Dedifferentiated amniotic fluid mesenchymal stem cell (primary cell): ENCODE results near the gene MET.
"Not testable (repeated sequence)": the region's sequence is repeated elsewhere in the genome, so short reads cannot be mapped to it uniquely, and the experiment has no call there.

Experiments
- DNase-seq: peaks from one replicate; pipeline ENCODE4 v3.0.0-alpha.2; 2016; ENCODE audit errors: extremely low spot score

The MET gene

GRCh38 chr7:116698396-116698795 lies 26.4 kb downstream of the MET start:
- DNase-seq: no peak

GRCh38 chr7:116698930-116699721 lies 27.1 kb downstream of the MET start:
- no peak for DNase-seq

DNA sequence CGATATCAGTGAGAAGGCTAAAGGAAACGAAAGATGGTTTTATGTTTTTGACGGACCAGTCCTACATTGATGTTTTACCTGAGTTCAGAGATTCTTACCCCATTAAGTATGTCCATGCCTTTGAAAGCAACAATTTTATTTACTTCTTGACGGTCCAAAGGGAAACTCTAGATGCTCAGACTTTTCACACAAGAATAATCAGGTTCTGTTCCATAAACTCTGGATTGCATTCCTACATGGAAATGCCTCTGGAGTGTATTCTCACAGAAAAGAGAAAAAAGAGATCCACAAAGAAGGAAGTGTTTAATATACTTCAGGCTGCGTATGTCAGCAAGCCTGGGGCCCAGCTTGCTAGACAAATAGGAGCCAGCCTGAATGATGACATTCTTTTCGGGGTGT lies 27.7 kb downstream of the MET start:
- no peak for DNase-seq

DNA sequence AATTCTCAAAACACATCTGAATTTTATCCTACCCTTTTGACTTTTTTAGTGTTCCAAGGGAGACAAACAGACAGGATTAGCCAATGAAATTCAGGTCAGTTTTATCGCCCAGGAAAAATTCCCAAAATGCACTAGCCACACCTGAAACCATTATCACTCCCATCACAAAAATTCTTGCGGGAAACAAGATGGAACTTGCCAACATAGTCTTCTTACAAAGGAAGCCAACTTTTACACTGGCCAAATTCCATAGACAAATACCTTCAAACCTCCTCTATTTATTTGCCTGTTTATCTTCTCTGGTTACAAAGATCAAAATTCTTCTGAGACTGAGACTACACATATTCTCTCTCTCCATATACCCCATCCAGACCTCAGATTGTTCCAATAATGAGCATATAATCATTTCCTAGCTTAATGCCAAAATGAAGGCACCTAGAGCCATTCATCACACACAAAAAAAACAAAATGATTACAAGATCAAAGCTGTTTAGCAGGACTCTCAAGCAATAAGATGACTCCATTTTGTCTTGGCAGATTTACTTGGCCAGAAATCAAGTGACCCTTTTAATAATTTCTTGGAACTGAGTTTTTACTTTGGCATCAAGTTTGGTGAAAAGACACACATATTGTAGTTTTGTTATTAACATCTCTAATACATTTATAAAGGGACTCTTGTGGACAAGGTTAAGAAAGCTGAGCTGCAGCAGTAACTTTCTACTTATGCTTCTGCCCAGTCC lies 30.2 kb downstream of the MET start:
- no peak for DNase-seq

- DNase-seq: no peak
These were observed 32.7 kb downstream of the MET start for GRCh38 chr7:116704650-116705228.

GRCh38 chr7:116705419-116705818 lies 33.4 kb downstream of the MET start:
- DNase-seq: no peak

DNA sequence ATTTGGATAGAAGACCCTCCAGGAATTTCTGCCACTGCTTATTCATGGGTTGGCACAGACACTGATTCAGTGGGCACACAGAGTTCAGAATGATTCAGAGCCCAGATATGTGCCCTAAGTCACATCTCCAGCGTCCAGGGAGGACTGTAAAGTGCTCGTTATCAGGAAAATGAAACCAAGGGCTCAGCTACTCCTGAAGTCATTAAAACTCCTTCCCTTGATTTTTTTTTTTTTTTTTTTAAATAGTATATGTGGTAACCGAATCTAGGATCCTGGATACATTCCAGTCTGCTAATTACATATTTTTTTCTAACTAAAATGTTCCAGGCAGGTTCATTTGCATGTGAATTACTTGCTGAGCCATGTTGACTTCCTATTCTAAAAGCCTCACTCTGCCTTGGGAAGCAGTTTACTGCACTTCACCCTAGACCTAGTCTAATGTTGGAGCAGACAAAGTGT lies 34.7 kb downstream of the MET start:
- peak; percentile 72 for DNase-seq

DNA sequence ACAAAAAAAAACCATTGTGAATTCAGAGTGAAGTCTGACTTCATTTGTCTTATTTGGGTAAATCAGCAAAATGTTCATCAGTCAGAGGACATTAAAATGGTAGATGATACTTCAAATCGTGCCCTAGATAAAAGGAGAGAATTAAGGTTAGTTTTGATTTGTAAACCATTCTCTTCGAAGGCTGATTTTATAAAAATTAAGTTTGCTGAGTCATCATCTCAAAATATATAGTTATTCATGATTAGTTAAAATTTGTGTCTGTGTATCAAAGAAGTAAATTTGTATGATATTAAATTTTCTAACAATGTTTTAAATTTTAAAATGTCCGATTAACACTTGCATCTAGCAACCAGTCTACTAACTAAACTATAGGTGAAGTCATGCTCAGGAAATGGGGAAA lies 35.3 kb downstream of the MET start:
- no peak for DNase-seq

DNA sequence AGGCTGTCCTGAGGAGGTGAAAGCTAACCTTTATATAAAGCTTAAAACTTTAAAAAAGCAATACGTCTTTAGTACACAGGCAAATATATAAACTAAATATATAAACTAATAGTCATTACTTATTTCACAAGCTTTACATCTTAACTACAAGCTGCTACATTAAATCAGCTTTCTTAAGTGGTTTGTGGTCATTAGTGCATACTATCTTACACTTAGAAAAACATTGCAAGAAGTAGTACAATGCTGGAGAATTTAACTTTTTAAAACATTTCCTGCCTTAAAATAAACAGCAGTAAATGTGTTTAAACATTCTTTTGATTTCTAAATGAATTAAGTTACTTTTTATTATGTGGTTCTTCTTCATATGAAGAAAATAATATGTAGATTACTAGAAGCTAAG lies 36.3 kb downstream of the MET start:
- DNase-seq: no peak

DNA sequence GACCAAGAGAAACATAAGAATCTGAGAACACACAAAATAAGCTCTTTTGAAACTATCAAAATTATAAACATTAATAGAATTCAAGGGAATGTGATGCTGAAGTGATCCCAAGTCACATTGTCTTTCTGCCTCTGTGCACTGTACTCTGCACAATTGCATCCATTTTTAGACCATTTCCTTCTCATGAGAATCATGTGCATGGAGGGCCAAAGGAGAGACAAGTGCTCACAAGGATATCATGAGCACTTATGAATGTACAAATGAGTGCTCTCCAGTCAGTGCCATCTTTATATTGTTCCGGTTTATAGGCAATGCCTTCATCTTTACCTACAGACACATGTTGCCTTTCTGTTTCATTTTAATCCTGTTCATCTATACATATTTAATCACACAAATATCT lies 36.9 kb downstream of the MET start:
- DNase-seq: no peak

DNA sequence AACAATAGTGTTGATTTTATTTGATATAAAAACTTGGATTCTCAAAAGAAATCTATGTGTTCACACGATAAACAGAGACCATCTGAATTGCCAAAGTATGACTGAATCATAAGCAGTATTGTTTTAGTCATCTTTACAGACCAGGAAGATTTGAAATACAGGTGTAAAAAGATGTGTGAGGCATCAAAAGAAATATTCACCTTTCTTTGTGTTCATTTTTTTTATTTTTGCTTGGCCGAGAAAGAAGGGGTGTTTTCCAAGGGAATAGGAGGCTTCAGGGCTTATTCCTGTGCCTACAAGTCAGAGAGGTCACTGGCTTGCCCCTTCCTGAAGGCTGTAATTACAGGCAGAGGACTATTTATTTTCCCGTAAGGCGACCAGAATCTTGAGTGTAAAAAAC lies 37.3 kb downstream of the MET start:
- no peak for DNase-seq

DNA sequence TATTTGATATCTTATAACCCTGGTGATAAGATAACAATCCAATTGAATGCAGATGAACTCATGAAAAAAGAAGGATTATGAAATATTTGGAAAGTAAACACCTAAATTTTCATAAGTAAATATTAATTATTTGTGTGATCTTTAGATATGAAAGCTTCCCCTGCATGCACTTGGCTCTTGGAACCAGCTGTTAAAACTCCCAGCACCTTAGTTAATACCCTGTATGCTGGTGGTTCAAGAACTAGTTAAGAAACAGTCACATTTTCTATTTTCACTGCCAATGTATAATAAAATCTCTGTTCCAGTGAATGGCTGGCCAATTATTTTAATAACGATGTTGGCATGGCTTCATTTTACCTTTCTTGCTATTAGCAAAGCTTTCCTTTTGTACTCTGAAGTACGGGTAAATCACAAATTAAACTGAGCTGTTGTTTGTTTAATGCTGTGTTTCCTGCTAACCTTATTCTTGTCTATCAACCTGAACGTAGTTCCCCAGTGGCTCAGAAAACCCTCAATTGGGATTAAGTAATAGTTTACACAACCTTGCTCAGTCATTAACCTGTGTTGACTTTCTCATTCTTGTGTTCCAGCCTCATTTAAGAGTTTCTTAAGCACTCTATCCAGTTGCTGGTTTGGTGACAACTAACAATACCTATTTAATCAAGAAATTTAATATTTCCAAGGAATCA lies 38.9 kb downstream of the MET start:
- DNase-seq: no peak

- no peak for DNase-seq
These were observed 39.8 kb downstream of the MET start for GRCh38 chr7:116711790-116712189.

DNA sequence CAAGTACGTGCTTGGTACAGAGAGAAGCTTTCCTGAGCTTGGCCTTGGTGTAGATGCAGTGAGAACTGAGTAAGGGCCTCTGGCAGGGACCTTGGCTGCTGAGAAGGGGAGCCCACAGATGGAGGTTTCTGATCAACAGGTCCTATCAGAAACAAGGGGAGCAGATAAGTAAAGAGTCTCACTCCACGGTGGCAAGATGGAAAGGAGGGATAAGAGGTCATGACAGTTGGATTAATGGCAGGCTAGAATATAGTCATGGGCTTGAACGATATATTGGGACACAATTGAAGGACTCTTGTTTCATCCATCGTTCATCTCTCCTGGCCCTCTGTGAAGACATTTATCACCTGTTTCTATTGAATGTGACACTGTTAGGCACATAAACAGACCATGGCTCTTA lies 41.5 kb downstream of the MET start:
- DNase-seq: no peak

DNA sequence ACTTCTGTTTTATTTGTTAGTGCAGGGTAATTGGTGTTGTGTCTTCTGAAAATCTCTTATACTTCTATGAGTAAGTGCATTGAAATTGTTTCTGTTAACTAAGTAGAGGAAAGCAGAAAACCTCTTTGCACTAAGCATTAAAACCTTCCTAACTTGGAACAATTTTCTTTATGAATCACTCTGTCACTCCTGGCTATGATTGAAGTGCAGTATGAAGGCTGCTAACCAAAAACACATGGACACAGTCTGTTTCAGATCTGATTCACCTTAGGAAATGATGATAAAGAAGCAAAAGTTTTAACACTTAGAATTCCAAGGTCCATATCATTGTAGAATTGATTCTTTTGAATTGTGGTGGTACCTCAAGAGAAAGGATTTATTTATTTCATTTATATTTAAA lies 41.9 kb downstream of the MET start:
- DNase-seq: no peak

DNA sequence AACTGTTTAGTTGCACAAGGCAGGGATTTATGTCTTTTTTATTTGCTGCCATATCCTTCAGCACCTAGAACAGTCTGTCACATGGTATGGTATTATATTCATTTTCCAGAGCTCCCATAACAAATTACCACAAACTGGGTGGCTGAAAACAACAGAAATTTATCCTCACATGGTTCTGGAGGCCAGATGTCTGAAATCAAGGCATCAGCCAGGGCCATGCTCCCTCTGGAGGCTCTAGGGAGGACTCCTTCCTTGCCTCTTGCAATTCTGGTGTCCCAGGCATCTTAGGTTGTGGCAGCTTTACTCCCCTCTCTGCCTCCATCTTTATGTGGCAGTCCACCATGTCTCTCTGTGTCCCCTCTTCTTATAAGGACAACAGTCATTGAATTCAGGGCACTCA lies 43.1 kb downstream of the MET start:
- no peak for DNase-seq

DNA sequence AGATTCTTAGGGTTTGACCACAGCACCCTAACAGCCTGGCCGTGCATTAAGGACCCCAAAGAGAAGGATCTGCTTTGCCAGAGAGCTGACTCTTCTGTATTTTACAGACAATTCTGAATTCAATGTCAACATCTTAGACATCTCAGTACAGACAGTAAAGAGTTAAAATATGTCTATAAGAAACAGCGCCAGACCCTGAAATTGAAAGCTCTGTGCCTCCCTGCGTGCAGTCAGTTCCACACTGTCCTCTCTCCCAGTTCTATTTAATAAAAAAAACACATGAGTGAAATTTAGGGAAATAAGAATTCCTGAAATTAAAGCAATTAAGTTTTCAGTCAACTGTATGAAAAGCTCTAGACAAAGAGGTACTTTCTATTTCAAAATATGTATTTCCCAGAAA lies 45.1 kb downstream of the MET start:
- no peak for DNase-seq

DNA sequence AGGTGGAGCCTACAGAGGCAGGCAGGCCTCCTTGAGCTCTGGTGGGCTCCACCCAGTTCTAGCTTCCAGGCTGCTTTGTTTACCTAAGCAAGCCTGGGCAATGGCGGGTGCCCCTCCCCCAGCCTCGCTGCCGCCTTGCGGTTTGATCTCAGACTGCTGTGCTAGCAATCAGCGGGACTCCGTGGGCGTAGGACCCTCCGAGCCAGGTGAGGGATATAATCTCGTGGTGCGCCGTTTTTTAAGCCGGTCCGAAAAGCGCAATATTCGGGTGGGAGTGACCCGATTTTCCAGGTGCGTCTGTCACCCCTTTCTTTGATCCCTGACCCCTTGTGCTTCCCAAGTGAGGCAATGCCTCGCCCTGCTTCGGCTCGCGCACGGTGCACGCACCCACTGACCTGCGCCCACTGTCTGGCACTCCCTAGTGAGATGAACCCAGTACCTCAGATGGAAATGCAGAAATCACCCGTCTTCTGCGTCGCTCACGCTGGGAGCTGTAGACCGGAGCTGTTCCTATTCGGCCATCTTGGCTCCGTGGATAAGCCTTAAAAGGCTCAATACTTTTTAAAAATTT lies 52.0 kb downstream of the MET start:
- DNase-seq: not testable (repeated sequence)

DNA sequence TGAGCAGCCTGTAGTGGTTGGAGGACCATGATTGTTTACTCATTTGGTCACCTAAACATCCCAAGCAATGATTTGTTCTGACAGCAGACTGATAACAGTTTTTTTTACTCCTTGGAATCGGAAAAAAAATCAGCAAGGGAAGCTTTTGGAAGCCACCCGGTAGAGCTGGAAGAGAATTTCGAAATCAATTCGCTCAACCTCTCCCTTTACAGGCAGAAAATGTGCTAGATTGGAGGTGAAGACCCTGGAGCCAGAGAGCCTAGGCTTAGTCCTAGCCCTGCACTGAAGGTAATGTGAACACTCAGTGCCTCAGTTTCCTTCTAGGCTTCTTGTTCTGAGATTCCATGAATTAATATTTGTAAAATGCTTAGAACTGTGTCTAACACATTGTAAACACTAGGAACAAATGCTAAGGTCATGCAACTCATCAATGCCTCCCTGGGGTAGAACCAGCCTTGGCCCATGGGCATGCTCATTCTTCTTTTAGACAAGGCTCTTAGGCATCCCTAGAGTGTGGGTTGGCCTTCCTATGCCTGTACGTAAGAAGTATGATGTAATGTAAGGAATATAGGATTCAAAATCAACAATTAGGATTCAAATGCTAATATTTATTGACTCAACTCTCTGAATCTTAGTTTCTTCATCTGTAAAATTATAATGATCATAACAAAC lies 52.7 kb downstream of the MET start:
- no peak for DNase-seq

DNA sequence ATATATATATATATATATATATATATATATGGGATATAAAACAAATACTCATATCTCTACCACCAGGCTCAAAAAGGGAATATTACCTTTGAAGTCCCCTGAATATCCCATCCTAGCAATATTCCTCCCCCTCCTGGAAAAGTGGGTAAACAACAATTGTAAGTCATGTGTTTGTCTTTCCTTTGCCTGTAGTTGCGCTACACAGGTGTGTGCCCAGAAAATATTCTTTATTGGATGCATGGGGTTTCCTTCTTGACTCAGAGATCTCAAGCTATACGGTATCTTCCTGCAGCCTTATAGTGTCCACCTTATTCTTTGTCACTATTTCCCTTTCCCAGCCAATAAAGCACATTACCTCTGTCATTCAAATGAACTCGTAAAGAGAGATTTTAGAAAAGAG lies 54.2 kb downstream of the MET start:
- DNase-seq: no peak

- DNase-seq: no peak
These were observed 54.9 kb downstream of the MET start for GRCh38 chr7:116726713-116727431.
